RWPE2 (cell line): ENCODE data around the gene STX10.

Experiments used
- ATAC-seq: fragments of 200-7000 bp; cut with Tn5 transposase; 3 replicates; pipeline ENCODE4 v1.9.1; 2021; ENCODE audit warnings: low read depth
- DNase-seq: peaks from one replicate; pipeline ENCODE4 v3.0.0-alpha.2; 2020; ENCODE audit warnings: low spot score
- H3K27ac ChIP-seq: fragments of 450-650 bp; 2 replicates; pipeline ENCODE4 v1.5.1; 2017; ENCODE audit warnings: mild to moderate bottlenecking; ENCODE audit not compliant: poor library complexity, severe bottlenecking
- H3K27me3 ChIP-seq: fragments of 250-450 bp; sonication (Bioruptor Pico); 2 replicates; pipeline ENCODE4 v1.5.1; 2021; ENCODE audit warnings: mild to moderate bottlenecking, moderate library complexity; ENCODE audit not compliant: insufficient read depth, poor library complexity, severe bottlenecking
- H3K36me3 ChIP-seq: fragments of 250-450 bp; sonication (Bioruptor Pico); 2 replicates; pipeline ENCODE4 v1.5.1; 2020; ENCODE audit warnings: low read depth, mild to moderate bottlenecking, moderate library complexity
- H3K4me1 ChIP-seq: fragments of 250-450 bp; sonication (Bioruptor Pico); 2 replicates; pipeline ENCODE4 v1.5.1; 2021; ENCODE audit warnings: mild to moderate bottlenecking, moderate library complexity; ENCODE audit not compliant: insufficient read depth, poor library complexity, severe bottlenecking
- H3K4me3 ChIP-seq: fragments of 250-450 bp; sonication (Bioruptor Pico); 2 replicates; pipeline ENCODE4 v1.5.1; 2021; ENCODE audit warnings: mild to moderate bottlenecking, moderate library complexity; ENCODE audit not compliant: severe bottlenecking
- H3K9me3 ChIP-seq: fragments of 250-450 bp; sonication (Bioruptor Pico); 2 replicates; pipeline ENCODE4 v1.5.1; 2021; ENCODE audit warnings: mild to moderate bottlenecking, moderate library complexity; ENCODE audit not compliant: severe bottlenecking
- TF ChIP-seq, protein P1 (sequence below): fragments of 450-650 bp; IDR thresholded peaks from one replicate; pipeline ENCODE4 v1.5.1; 2017; ENCODE audit warnings: mild to moderate bottlenecking, moderate library complexity; ENCODE audit not compliant: poor library complexity, severe bottlenecking

Gene STX10

DNA sequence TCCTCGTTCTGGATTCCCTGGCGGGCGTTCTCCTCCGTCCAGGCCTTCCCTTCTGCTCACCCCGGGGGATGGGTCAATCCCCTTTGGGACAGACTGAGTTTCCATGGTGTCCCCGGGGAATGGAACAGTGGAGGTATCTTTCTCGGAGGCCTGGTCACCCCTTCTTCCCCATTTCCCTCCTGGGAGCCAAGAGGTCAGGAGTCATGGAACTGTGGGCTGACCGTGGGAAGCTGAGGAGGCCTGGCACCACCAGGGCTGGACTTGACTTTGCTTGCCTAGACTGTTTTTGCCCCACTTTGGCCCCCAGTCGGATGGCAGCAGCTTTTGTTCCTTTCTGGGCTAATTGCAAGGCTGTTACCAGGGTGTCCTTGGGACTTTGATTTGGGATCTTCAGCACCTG, 30.1 kb downstream of the STX10 start:
- ATAC-seq: no peak
- no peak for DNase-seq
- TF ChIP-seq, protein P1, sequence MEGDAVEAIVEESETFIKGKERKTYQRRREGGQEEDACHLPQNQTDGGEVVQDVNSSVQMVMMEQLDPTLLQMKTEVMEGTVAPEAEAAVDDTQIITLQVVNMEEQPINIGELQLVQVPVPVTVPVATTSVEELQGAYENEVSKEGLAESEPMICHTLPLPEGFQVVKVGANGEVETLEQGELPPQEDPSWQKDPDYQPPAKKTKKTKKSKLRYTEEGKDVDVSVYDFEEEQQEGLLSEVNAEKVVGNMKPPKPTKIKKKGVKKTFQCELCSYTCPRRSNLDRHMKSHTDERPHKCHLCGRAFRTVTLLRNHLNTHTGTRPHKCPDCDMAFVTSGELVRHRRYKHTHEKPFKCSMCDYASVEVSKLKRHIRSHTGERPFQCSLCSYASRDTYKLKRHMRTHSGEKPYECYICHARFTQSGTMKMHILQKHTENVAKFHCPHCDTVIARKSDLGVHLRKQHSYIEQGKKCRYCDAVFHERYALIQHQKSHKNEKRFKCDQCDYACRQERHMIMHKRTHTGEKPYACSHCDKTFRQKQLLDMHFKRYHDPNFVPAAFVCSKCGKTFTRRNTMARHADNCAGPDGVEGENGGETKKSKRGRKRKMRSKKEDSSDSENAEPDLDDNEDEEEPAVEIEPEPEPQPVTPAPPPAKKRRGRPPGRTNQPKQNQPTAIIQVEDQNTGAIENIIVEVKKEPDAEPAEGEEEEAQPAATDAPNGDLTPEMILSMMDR: no peak
- no peaks in the 10 kb centered on the region for H3K27me3 ChIP-seq
- peak overlapping the region; percentile 88 for H3K27ac ChIP-seq
- H3K9me3 ChIP-seq: no peaks in the 10 kb centered on the region
- H3K36me3 ChIP-seq: peaks cover 36% of the 10 kb centered on the region
- H3K4me1 ChIP-seq: peaks cover 8% of the 10 kb centered on the region
- no peak overlapping the region for H3K4me3 ChIP-seq

DNA sequence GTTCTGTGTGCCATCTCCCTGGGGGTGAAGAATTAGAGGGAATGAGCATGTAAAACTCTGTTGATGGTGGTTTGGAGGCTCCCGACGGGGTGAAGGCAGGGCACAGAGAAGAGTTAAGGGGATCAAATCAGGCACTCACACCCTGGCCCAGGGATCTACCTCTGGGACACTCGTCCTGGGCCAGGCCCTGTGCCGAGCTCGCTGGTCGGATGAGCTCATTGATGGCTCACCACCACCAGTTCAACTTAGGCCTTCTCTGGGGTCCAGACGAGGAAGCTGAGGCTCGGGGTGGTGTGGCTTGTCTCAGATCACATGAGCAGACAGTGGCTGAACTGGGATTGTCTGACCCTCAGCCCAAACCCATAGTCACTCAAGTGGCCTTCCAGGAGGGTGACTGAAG, 30.5 kb downstream of the STX10 start:
- Histone ChIP-seq H3K9me3 (no peaks in the 10 kb centered on the region), H3K4me1 (peaks cover 8% of the 10 kb centered on the region), H3K27ac (peak overlapping the region; percentile 88), H3K4me3 (no peak overlapping the region), H3K27me3 (no peaks in the 10 kb centered on the region), H3K36me3 (peaks cover 39% of the 10 kb centered on the region)
- no peak for DNase-seq
- TF ChIP-seq, protein P1: no peak
- ATAC-seq: no peak

DNA sequence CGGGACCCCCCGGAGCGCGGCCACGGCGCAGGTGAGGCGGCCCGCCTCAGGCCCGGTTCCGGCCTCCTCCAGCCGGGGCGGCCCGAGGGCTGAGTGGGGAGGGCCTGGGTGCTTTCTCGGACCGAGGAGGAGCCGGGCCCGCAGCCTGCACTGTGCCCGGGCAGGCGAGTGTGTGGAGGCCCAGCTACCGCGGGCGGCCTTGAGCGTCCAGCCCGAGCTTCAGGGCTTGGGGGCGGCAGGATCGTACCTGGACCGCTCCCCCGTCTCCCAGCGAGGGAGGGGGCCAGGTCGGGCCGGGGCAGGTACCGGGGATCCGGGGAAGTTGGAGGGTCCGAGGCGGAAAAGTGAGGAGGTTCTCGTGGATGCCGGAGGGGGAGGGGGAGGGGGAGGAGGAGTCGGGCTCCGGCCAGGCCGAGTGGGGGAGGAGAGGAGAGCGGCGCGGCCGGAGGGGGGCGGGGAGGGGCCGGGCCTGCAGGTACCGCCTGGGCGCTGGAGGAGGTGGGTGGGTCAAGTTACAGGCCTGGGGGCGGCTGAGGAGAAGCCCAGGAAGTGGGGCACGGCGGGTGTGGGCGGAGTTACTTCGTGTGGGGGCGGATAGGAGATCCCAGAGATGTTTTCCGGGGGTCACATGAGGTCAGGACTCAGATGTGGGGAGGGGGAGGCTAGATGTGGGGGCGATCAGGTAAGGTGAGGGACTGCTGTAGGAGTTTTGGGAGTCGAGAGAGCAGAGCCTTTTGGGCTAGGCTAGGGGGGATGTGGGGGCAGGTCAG, 31.6 kb downstream of the STX10 start:
- H3K4me1 ChIP-seq: peaks cover 8% of the 10 kb centered on the region
- DNase-seq (peak; percentile 86), ATAC-seq (peak; percentile 48)
- H3K4me3 ChIP-seq: peak overlapping the region; percentile 87
- TF ChIP-seq, protein P1: no peak
- H3K36me3 ChIP-seq: peaks cover 39% of the 10 kb centered on the region
- no peaks in the 10 kb centered on the region for H3K9me3 ChIP-seq
- H3K27me3 ChIP-seq: no peaks in the 10 kb centered on the region
- peak overlapping the region; percentile 88 for H3K27ac ChIP-seq

DNA sequence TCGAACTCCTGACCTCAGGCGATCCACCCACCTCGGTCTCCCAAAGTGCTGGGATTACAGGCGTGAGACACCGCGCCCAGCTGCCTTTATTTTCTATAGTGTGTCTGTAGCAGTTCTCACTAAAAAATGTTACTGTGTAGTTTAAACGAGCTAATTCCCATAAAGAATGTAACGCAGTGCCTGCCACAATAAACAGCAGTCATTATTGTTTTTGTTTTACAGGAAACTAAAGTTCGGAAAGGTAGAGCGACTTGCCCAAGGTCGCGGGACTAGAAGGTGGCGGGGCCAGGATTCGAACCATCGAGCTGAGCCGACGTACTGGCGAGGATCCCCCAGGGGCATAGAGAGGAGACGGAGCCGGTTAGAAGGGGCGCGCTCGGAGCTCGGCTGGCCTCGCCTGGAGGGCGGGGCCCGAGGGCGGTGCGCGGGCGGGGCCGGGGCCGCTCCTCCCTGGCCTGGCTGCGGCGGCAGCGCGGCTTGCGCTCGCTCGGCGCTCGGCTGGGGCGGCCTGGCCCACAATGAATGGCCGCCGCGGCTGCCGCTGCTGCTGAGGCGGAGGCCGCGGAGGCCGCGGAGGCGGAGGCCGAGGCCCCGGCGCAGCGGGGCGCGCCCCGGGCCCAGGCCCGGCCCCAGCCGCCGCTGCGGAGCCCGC, 32.3 kb downstream of the STX10 start, which contains the start of gene NACC1:
NACC1 (plus strand) TSS at position 493 of the 652 bp plus-strand sequence. CDS start 16,944 bp downstream, outside the sequence.
- TF ChIP-seq, protein P1: no peak
- Histone ChIP-seq H3K9me3 (no peaks in the 10 kb centered on the region), H3K4me1 (peaks cover 8% of the 10 kb centered on the region), H3K4me3 (peak within 1 kb of the TSS; percentile 87), H3K27ac (peak within 1 kb of the TSS; percentile 88), H3K36me3 (peaks cover 38% of the 10 kb centered on the region), H3K27me3 (no peaks in the 10 kb centered on the region)
- peak; percentile 76 for ATAC-seq
- DNase-seq: no peak
